K562 (cell line): ENCODE results near the gene ASB18. TPM values are rescaled to one million over a fixed set of nuclear protein-coding genes. Genes with fewer than 3 reads are reported as not detected.

Experiments
- AFF4 ChIP-seq: sonication (generic); formaldehyde crosslinking; IDR thresholded peaks from 2 replicates; pipeline ENCODE4 v1.8.0; 2023; ENCODE audit warnings: mild to moderate bottlenecking, missing genetic modification reagents
- NBN ChIP-seq: fragments of 450-650 bp; IDR thresholded peaks from 2 replicates; pipeline ENCODE4 v1.6.1; 2016; ENCODE audit warnings: low read depth, mild to moderate bottlenecking
- SMAD1 ChIP-seq: fragments of 150-350 bp; IDR thresholded peaks from 2 replicates; pipeline ENCODE4 v1.6.1; 2014; ENCODE audit warnings: low read length, low read depth; ENCODE audit not compliant: partially characterized antibody
- U2AF2 ChIP-seq: fragments of 200-400 bp; formaldehyde crosslinking; optimal IDR thresholded peaks from 2 replicates; pipeline ENCODE3; 2017; ENCODE audit warnings: low read depth, mild to moderate bottlenecking, low read length
- ZNF398 ChIP-seq: fragments of 250-450 bp; sonication (Bioruptor Pico); IDR thresholded peaks from 2 replicates; pipeline ENCODE4 v1.8.0; 2021; ENCODE audit warnings: moderate library complexity, mild to moderate bottlenecking, inconsistent platforms
- ZNF444 ChIP-seq: fragments of 250-450 bp; sonication (Bioruptor Pico); IDR thresholded peaks from 2 replicates; pipeline ENCODE4 v1.4.0; 2020; ENCODE audit warnings: mild to moderate bottlenecking, moderate library complexity
- polyA plus RNA-seq, 8 experiments: library from polyadenylated mRNA; depleted of rRNA in 4 of 8; stranded (reverse) in 5 of 8; unstranded in 3 of 8; fragments of >200 nt; fragmentation: Nextera tagmentation in 2 of 8; fragmentation: Illumina TruSeq in 1 of 8; extraction: Ambion mirVana in 2 of 8; extraction: Trizol in 1 of 8; gene quantifications; 2 replicates each; pipeline versions ENCODE4 v1.2.1 to v1.2.3, GENCODE V29; 2011 to 2014; ENCODE audit warnings: inconsistent platforms in 1 of 8, missing spikeins in 1 of 8
- total RNA-seq, 7 experiments: library from RNA; depleted of rRNA in 6 of 7; stranded (reverse); fragments of >200 nt in 6 of 7; fragmentation: Illumina TruSeq in 2 of 7; extraction: Trizol in 2 of 7; gene quantifications; 2 replicates each; pipeline versions ENCODE4 v1.2.1 to v1.2.3, GENCODE V29; 2011 to 2021; ENCODE audit warnings: low replicate concordance in 1 of 7

Gene ASB18
- total and polyA plus RNA-seq, 9 of the 15 experiments (the other 6 are each of a cell fraction or from before 2014, with no cell fraction given) = not detected

GRCh38 chr2:236239276-236240065 is 24.7 kb downstream of the ASB18 start (continued):
- TF ChIP-seq NBN (no peak), SMAD1 (no peak), AFF4 (CRISPR knock-in tag) (no peak), ZNF444 (CRISPR knock-in tag) (no peak), ZNF398 (no peak), U2AF2 (no peak)
